GM19397 (cell line): ENCODE data around the gene PROM2.
"Not testable (repeated sequence)": the region's sequence is repeated elsewhere in the genome, so short reads cannot be mapped to it uniquely, and the experiment has no call there.

Experiments
- ATAC-seq: cut with Tn5 transposase; IDR thresholded peaks from one replicate; pipeline ENCODE4 v1.9.1; 2021; ENCODE audit warnings: mild to moderate bottlenecking, moderate library complexity; ENCODE audit not compliant: unreplicated experiment

The PROM2 gene

GRCh38 chr2:95274291-95275150, at the start of gene PROM2:
PROM2 (plus strand) TSS chr2:95274449; CDS start chr2:95274586, 137 bp downstream.
- ATAC-seq: no peak

GRCh38 chr2:95225658-95226057, 48.6 kb upstream of the PROM2 start:
- ATAC-seq: no peak

- no peak for ATAC-seq
Measured at GRCh38 chr2:95231723-95232122, 42.5 kb upstream of the PROM2 start.

- ATAC-seq: no peak
Measured at GRCh38 chr2:95232232-95232631, 42.0 kb upstream of the PROM2 start.

GRCh38 chr2:95234286-95234785, 39.9 kb upstream of the PROM2 start:
- ATAC-seq: no peak

GRCh38 chr2:95234816-95235215, 39.4 kb upstream of the PROM2 start:
- ATAC-seq: no peak

- ATAC-seq: no peak
Measured at GRCh38 chr2:95238131-95238530, 36.1 kb upstream of the PROM2 start.

GRCh38 chr2:95240091-95240490, 34.2 kb upstream of the PROM2 start:
- no peak for ATAC-seq

- ATAC-seq: no peak
Measured at GRCh38 chr2:95240556-95240955, 33.7 kb upstream of the PROM2 start.

- not testable (repeated sequence) for ATAC-seq
Measured at GRCh38 chr2:95242084-95242483, 32.2 kb upstream of the PROM2 start.

- ATAC-seq: no peak
Measured at GRCh38 chr2:95258271-95258670, 16.0 kb upstream of the PROM2 start.

GRCh38 chr2:95260028-95261023, 13.9 kb upstream of the PROM2 start:
- ATAC-seq: no peak

GRCh38 chr2:95261602-95262001, 12.6 kb upstream of the PROM2 start:
- no peak for ATAC-seq

- ATAC-seq: no peak
Measured at GRCh38 chr2:95262896-95263542, 11.2 kb upstream of the PROM2 start.

- ATAC-seq: no peak
Measured at GRCh38 chr2:95264624-95265023, 9.6 kb upstream of the PROM2 start.

GRCh38 chr2:95265182-95265581, 9.1 kb upstream of the PROM2 start:
- no peak for ATAC-seq

GRCh38 chr2:95266781-95267430, 7.3 kb upstream of the PROM2 start:
- ATAC-seq: no peak

- no peak for ATAC-seq
Measured at GRCh38 chr2:95267458-95268210, 6.6 kb upstream of the PROM2 start.

- no peak for ATAC-seq
Measured at GRCh38 chr2:95268211-95269035, 5.8 kb upstream of the PROM2 start.
